Activated CD4-positive, alpha-beta T cell treated with anti-CD3 and anti-CD28 coated beads for 36 hours (primary cell): ENCODE measurements around the gene DMTF1. TPM values are rescaled to one million over a fixed set of nuclear protein-coding genes. Genes with fewer than 3 reads are reported as not detected.
A peak's percentile ranks its signal among the peaks of the same experiment; 100 is the strongest.

Source experiments
- ATAC-seq: fragments of 200-7000 bp; cut with Tn5 transposase; one replicate; pipeline ENCODE4 v1.10.0; 2021; ENCODE audit warnings: mild to moderate bottlenecking, moderate library complexity
- CTCF ChIA-PET: fragments of 350-600 bp; sonication (Branson Sonifier 250); formaldehyde crosslinking; loops from one replicate; lab custom pipeline; 2021; ENCODE audit warnings: antibody characterized with exemption; lab: Charles Lee
- POLR2A ChIA-PET: fragments of 350-600 bp; sonication (Branson Sonifier 250); formaldehyde crosslinking; loops from one replicate; lab custom pipeline; 2021; ENCODE audit warnings: antibody characterized with exemption, inconsistent platforms; lab: Charles Lee
- DNase-seq: peaks from one replicate; pipeline ENCODE4 v3.0.0-alpha.2; 2020
- H3K27ac Mint-ChIP-seq: one replicate; pipeline ENCODE4 v1.8.0; 2021; ENCODE audit warnings: mixed read lengths
- H3K27me3 Mint-ChIP-seq: one replicate; pipeline ENCODE4 v1.8.0; 2021; ENCODE audit warnings: mixed read lengths
- H3K36me3 Mint-ChIP-seq: one replicate; pipeline ENCODE4 v1.8.0; 2021; ENCODE audit warnings: low read depth, mixed read lengths
- H3K4me1 Mint-ChIP-seq: one replicate; pipeline ENCODE4 v1.8.0; 2021; ENCODE audit warnings: mixed read lengths
- H3K4me3 Mint-ChIP-seq: one replicate; pipeline ENCODE4 v1.8.0; 2021; ENCODE audit warnings: mild to moderate bottlenecking, moderate library complexity, mixed read lengths
- H3K9me3 Mint-ChIP-seq: one replicate; pipeline ENCODE4 v1.8.0; 2021; ENCODE audit warnings: low read depth, mixed read lengths
- intact Hi-C, 2 experiments: fragments of 100-400 bp; cut with DNase I in 1 of 2; cut with micrococcal nuclease in 1 of 2; formaldehyde crosslinking; loops; one replicate each; pipeline versions ENCODE4 v1.14.2 to v1.15.1; 2022 to 2024; cut with DNase I, micrococcal nuclease
- total RNA-seq, 2 experiments: library from RNA; stranded (reverse); gene quantifications; one replicate each; pipeline ENCODE4 v1.2.3, GENCODE V29; 2021

The DMTF1 gene
- total RNA-seq, 2 experiments from 2014 or later, result 60.4 to 64.9 TPM

- Mint-ChIP-seq H3K4me3 (no peak overlapping the region), H3K36me3 (no peaks in the 10 kb centered on the region), H3K9me3 (no peaks in the 10 kb centered on the region), H3K4me1 (no peaks in the 10 kb centered on the region), H3K27me3 (peaks cover 6% of the 10 kb centered on the region), H3K27ac (no peak overlapping the region)
- intact Hi-C loops, result no loop called here
- ChIA-PET POLR2A (no interaction called here), CTCF (no interaction called here)
- ATAC-seq, result no peak
- DNase-seq, result no peak
These were observed 29.1 kb upstream of the DMTF1 start for GRCh38 chr7:87123105-87123504.

- no peak for ATAC-seq
- Mint-ChIP-seq H3K9me3 (no peaks in the 10 kb centered on the region), H3K4me3 (no peak overlapping the region), H3K27me3 (peaks cover 5% of the 10 kb centered on the region), H3K27ac (no peak overlapping the region), H3K36me3 (no peaks in the 10 kb centered on the region), H3K4me1 (no peaks in the 10 kb centered on the region)
- CTCF ChIA-PET, result no interaction called here
- intact Hi-C loops, result no loop called here
- no peak for DNase-seq
- POLR2A ChIA-PET, result no interaction called here
These were observed 25.2 kb upstream of the DMTF1 start for GRCh38 chr7:87127019-87127418.

DNA sequence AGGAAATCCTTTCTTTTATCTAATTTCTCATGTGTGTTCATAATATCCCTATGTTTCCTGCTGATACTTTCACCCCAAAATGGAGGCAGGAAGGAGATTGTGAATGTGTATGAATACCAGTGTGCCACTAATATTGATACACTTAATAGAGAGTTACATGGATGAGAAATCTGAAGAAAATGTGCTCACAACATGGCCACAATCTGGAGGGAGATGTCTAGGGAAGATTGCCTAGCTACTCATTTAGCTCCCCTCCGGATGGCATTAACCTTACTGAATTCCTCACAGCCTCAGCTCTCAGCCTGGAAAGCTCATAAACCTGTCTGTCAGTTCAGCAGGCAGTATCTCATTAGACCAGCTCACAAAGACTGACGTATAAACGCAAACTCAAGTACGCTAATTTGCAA is 23.4 kb upstream of the DMTF1 start:
- peaks cover 2% of the 10 kb centered on the region for H3K4me1 Mint-ChIP-seq
- intact Hi-C loops, result no loop called here
- H3K27ac Mint-ChIP-seq, result no peak overlapping the region
- no peak overlapping the region for H3K4me3 Mint-ChIP-seq
- no peaks in the 10 kb centered on the region for H3K9me3 Mint-ChIP-seq
- POLR2A ChIA-PET, result no interaction called here
- ATAC-seq, result no peak
- no peaks in the 10 kb centered on the region for H3K36me3 Mint-ChIP-seq
- CTCF ChIA-PET, result interaction anchor here (0.6 to 2.4 kb wide), 3 partner anchors 19 to 202 kb away, joined by 3 to 9 read pairs (median 3); no protein-coding TSS in a partner anchor
- no peak for DNase-seq
- H3K27me3 Mint-ChIP-seq, result peaks cover 8% of the 10 kb centered on the region

GRCh38 chr7:87129332-87129731 is 22.9 kb upstream of the DMTF1 start:
- no peak overlapping the region for H3K4me3 Mint-ChIP-seq
- no peak for DNase-seq
- H3K27me3 Mint-ChIP-seq, result peaks cover 10% of the 10 kb centered on the region
- H3K9me3 Mint-ChIP-seq, result no peaks in the 10 kb centered on the region
- H3K4me1 Mint-ChIP-seq, result peaks cover 3% of the 10 kb centered on the region
- CTCF ChIA-PET, result interaction anchor here (0.6 to 2.4 kb wide), 3 partner anchors 19 to 202 kb away, joined by 3 to 9 read pairs (median 3); no protein-coding TSS in a partner anchor
- H3K36me3 Mint-ChIP-seq, result no peaks in the 10 kb centered on the region
- POLR2A ChIA-PET, result no interaction called here
- no peak overlapping the region for H3K27ac Mint-ChIP-seq
- ATAC-seq, result no peak
- intact Hi-C loops, result no loop called here

DNA sequence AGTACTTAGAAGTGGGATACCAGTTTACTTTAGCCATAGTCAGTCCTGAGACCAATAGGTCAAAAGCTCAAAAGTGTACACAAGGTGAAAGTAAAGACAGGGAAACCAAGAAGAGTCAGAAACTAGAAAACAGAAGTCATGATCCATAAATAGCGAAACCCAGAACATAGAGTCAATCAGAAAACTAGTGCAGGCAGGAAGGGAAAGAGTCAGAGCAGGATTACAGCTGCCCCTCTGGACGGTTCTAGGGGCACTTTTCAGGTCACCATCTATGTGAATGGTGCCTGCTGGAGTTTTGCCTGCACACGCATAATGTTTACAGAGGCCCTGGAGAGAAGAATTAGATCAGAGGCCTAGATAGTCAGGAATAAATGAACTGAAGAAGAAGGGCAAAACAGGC is 22.4 kb upstream of the DMTF1 start:
- Mint-ChIP-seq H3K36me3 (no peaks in the 10 kb centered on the region), H3K9me3 (no peaks in the 10 kb centered on the region), H3K27ac (no peak overlapping the region), H3K4me1 (peaks cover 3% of the 10 kb centered on the region), H3K27me3 (peaks cover 10% of the 10 kb centered on the region), H3K4me3 (no peak overlapping the region)
- no peak for DNase-seq
- intact Hi-C loops, result no loop called here
- ChIA-PET POLR2A (no interaction called here), CTCF (interaction anchor here (1.0 to 2.4 kb wide), 2 partner anchors 18 to 203 kb away, joined by 3 to 9 read pairs; no protein-coding TSS in a partner anchor)
- peak; percentile 33 for ATAC-seq

GRCh38 chr7:87131771-87132170 is 20.5 kb upstream of the DMTF1 start:
- no peak for DNase-seq
- Mint-ChIP-seq H3K4me1 (peaks cover 3% of the 10 kb centered on the region), H3K27me3 (peaks cover 9% of the 10 kb centered on the region), H3K36me3 (no peaks in the 10 kb centered on the region), H3K9me3 (no peaks in the 10 kb centered on the region), H3K27ac (no peak overlapping the region), H3K4me3 (no peak overlapping the region)
- POLR2A ChIA-PET, result no interaction called here
- CTCF ChIA-PET, result no interaction called here
- intact Hi-C loops, result no loop called here
- ATAC-seq, result no peak

DNA sequence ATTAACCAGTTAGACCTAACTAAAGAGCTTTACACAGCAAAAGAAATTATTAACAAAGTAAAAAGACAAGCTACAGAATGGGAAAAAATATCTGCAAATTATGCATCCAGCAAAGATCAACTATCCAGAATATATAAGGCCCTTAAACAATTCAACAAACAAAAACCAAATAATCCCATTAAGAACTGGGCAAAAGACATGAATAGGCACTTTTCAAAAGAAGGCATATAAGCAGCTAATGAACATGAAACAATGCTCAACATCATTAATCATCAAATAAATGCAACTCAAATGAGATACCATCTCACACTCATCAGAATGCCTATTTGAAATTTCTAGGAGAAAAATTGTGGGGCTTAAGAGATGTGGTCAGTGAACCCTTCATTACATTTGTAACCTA is 15.0 kb upstream of the DMTF1 start:
- H3K36me3 Mint-ChIP-seq, result no peaks in the 10 kb centered on the region
- DNase-seq, result no peak
- no peak overlapping the region for H3K27ac Mint-ChIP-seq
- intact Hi-C loops, result no loop called here
- CTCF ChIA-PET, result interaction anchor here (1.4 kb wide), 1 partner anchor 13 kb away, joined by 3 read pairs; no protein-coding TSS in a partner anchor
- H3K9me3 Mint-ChIP-seq, result no peaks in the 10 kb centered on the region
- no peak overlapping the region for H3K4me3 Mint-ChIP-seq
- H3K27me3 Mint-ChIP-seq, result peaks cover 25% of the 10 kb centered on the region
- POLR2A ChIA-PET, result no interaction called here
- peaks cover 3% of the 10 kb centered on the region for H3K4me1 Mint-ChIP-seq
- no peak for ATAC-seq

DNA sequence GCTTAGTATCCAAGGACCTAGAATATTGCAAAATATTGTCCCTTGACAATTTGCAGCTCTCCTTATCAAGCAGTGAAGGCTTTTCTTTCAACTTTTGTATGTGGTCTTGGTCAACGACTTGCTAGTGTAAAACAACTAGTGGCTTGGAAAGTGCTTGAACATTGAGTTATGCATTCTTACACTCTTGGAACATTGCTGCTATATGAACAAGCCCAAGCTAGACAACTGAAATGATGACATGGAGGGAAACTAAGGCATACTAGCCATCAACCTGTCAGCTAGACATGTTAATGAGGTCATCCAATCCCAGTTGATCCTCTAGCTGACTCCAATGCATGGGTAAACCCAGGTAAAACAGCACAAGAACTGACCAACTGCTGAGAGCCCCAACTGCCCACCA is 12.7 kb upstream of the DMTF1 start:
- ChIA-PET POLR2A (no interaction called here), CTCF (interaction anchor here (1.0 kb wide), 1 partner anchor 66 kb away, joined by 3 read pairs; no protein-coding TSS in a partner anchor)
- Mint-ChIP-seq H3K9me3 (no peaks in the 10 kb centered on the region), H3K4me3 (no peak overlapping the region), H3K4me1 (no peaks in the 10 kb centered on the region), H3K27ac (no peak overlapping the region), H3K36me3 (no peaks in the 10 kb centered on the region), H3K27me3 (peaks cover 20% of the 10 kb centered on the region)
- ATAC-seq (no peak), DNase-seq (no peak)
- intact Hi-C loops, result no loop called here

DNA sequence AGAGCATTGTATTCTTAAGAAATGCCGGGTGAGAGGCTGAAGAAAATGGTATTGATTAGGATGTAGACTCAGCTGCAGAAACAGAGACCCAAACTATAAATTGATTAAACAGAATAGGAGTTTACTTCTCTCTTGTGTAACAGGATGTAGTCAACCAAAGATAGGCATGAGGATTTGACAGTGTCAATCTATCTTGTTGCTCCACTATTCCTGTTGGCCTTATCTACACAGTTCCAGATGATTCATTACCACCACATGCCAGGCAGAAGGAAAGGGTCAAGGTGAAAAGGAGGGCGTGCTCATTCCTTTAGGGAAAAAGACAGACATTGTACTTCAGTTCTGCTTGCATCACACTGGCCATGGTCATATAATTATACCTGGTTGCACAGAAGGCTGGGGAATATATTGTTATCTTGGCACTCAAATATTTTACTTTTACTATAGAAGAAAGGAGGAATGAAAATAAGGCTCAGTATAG is 11.9 kb upstream of the DMTF1 start:
- peaks cover 18% of the 10 kb centered on the region for H3K27me3 Mint-ChIP-seq
- H3K4me1 Mint-ChIP-seq, result no peaks in the 10 kb centered on the region
- H3K36me3 Mint-ChIP-seq, result no peaks in the 10 kb centered on the region
- H3K9me3 Mint-ChIP-seq, result no peaks in the 10 kb centered on the region
- no peak for DNase-seq
- CTCF ChIA-PET, result no interaction called here
- intact Hi-C loops, result no loop called here
- no peak overlapping the region for H3K4me3 Mint-ChIP-seq
- H3K27ac Mint-ChIP-seq, result no peak overlapping the region
- ATAC-seq, result no peak
- POLR2A ChIA-PET, result no interaction called here

DNA sequence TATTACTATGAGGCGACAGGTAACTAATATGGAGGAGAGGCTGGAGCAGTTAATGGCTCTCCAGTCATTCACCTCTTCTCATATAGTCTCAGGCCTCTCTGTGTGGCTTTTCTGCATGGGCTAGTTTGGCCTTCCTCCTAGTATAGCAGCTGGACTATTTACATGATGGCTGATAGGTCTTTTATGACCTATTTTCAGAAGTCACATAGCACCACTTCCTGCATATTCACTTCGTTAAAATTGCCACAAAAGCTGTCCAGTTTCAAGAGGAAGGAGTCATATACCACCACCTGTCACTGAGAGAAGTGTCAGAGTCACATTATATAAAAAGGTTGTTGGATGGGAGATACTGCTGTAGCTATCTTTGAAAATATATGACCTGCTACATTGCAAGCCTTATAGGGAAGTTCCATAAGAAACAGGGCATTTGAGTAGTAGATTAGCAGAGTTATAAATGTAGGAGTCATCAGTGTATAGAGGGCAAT is 8.0 kb upstream of the DMTF1 start:
- peaks cover 5% of the 10 kb centered on the region for H3K27me3 Mint-ChIP-seq
- DNase-seq (no peak), ATAC-seq (peak; percentile 64)
- intact Hi-C loops, result no loop called here
- no peak overlapping the region for H3K4me3 Mint-ChIP-seq
- H3K4me1 Mint-ChIP-seq, result no peaks in the 10 kb centered on the region
- POLR2A ChIA-PET, result no interaction called here
- H3K36me3 Mint-ChIP-seq, result no peaks in the 10 kb centered on the region
- H3K9me3 Mint-ChIP-seq, result no peaks in the 10 kb centered on the region
- H3K27ac Mint-ChIP-seq, result no peak overlapping the region
- CTCF ChIA-PET, result interaction anchor here (1.1 kb wide), 1 partner anchor 217 kb away, joined by 3 read pairs; no protein-coding TSS in a partner anchor

- Mint-ChIP-seq H3K4me1 (peaks cover 6% of the 10 kb centered on the region), H3K9me3 (no peaks in the 10 kb centered on the region), H3K27ac (no peak overlapping the region), H3K36me3 (peaks cover 1% of the 10 kb centered on the region), H3K27me3 (no peaks in the 10 kb centered on the region), H3K4me3 (no peak overlapping the region)
- intact Hi-C loops, result no loop called here
- ATAC-seq (no peak), DNase-seq (no peak)
- ChIA-PET CTCF (interaction anchor here (2.9 kb wide), 1 partner anchor 219 kb away, joined by 34 read pairs; no protein-coding TSS in a partner anchor), POLR2A (interaction anchor here (0.5 kb wide), 1 partner anchor 191 kb away, joined by 5 read pairs; no protein-coding TSS in a partner anchor)
These were observed 5.4 kb upstream of the DMTF1 start for GRCh38 chr7:87146740-87147386.

DNA sequence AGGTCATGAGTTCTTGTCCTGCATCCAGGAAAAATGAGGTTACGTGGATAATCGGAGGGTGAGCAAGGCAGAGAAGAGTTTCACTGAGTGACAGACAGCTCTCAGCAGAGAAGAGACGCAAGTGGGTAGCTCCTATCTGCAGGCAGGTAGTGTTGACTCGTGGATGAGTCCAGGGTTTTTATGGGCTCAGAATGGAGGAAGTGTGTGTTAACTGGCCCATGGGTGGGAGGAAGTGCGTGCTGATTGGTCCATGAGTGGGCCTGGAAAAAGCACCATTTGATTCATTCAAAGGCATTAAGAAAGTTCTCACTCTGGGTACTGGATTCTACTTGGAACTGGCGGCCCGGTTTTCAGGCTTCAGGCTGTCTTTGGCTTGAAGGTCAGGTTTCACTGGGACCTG is 4.8 kb upstream of the DMTF1 start:
- ATAC-seq (no peak), DNase-seq (no peak)
- ChIA-PET CTCF (interaction anchor here (0.8 to 2.9 kb wide), 11 partner anchors 9 to 231 kb away, joined by 3 to 34 read pairs (median 6); no protein-coding TSS in a partner anchor), POLR2A (no interaction called here)
- H3K4me1 Mint-ChIP-seq, result peaks cover 6% of the 10 kb centered on the region
- H3K9me3 Mint-ChIP-seq, result no peaks in the 10 kb centered on the region
- no peaks in the 10 kb centered on the region for H3K27me3 Mint-ChIP-seq
- intact Hi-C loops, result no loop called here
- no peak overlapping the region for H3K4me3 Mint-ChIP-seq
- no peak overlapping the region for H3K27ac Mint-ChIP-seq
- peaks cover 1% of the 10 kb centered on the region for H3K36me3 Mint-ChIP-seq
